NCI-H1048 (cell line): ENCODE measurements around the gene LRCH2.
"Not testable (repeated sequence)": the region's sequence is repeated elsewhere in the genome, so short reads cannot be mapped to it uniquely, and the experiment has no call there.

Experiments used
- DNase-seq: peaks from one replicate; lab custom pipeline; 2025; lab: John Stamatoyannopoulos, UW

Gene LRCH2, protein sequence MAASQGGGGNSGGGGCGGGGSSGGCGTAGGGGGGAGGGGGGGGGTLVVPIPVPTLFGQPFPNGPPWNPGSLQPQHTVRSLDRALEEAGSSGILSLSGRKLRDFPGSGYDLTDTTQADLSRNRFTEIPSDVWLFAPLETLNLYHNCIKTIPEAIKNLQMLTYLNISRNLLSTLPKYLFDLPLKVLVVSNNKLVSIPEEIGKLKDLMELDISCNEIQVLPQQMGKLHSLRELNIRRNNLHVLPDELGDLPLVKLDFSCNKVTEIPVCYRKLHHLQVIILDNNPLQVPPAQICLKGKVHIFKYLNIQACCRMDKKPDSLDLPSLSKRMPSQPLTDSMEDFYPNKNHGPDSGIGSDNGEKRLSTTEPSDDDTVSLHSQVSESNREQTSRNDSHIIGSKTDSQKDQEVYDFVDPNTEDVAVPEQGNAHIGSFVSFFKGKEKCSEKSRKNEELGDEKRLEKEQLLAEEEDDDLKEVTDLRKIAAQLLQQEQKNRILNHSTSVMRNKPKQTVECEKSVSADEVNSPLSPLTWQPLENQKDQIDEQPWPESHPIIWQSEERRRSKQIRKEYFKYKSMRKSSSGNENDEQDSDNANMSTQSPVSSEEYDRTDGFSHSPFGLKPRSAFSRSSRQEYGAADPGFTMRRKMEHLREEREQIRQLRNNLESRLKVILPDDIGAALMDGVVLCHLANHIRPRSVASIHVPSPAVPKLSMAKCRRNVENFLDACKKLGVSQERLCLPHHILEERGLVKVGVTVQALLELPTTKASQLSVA

GRCh38 chrX:115233497-115234455, at the start of gene LRCH2:
Gene LRCH2 (minus strand): TSS chrX:115234096. CDS start chrX:115234041, 55 bp downstream.
- DNase-seq = no peak

DNA sequence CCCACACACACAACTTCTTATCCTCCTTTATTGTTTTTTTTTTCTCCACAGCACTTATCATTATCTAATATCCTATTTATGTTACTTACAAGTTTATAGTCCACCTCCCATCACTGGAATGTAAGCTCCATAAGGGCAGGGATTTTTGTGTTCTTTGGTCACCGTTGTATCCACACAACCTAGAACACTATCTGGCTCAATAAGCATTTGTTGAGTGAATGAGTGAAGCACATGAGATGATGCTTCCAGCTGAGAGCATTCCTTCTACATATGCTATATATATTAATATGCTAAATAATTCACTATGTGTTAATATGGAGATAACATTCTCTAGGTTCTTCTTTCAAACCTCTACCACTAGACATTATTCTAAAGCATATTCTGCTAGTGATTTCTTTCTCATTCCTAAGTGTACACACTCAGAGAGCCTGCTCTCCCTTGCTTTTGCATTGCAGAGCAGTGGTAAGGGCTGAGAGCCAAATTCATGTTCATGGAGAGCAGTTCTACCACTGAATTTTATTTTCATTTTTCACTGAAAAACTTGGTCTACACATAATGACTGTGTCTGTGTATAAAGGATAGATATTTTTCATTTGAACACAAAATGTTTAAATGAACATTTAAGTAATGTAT, 35.3 kb upstream of the LRCH2 start:
- DNase-seq = no peak

DNA sequence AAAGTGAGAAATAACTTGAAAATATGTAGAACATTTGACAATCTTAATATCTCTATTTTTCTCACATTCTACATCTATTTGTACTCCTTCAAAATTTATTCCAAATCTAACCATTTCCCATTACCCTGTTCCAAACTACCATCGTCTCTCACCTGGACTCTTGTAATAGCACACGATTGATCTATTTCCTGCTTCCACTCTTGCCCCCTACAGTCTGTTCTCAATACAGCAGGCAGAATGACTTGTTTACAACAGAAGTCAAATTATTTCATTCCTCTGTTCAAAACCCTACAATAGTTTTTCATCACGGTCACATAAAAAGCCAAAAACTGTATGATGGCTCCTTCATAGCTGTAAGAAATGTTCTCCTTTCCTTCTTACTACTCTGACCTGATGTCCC, 34.5 kb upstream of the LRCH2 start:
- DNase-seq = no peak

DNA sequence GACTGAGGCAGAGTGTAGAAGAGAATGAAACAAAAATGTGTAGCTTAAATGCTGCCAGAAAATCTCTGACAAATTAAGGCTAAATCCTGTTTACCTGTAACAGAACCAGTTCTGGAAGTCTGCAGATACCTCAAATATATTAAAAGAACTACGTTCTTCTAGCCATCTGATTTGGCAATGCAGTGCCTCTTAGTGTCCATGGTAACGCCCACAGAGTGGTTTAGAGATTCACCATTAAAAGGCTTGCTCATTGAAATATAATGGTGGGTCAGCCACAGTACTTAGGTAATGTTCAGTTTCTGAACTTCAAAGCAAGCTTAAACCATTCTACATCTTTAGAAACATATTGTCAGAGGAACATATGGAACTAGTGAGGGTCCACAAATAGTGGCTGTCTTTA, 32.4 kb upstream of the LRCH2 start:
- DNase-seq = no peak

- no peak for DNase-seq
These were observed 30.1 kb upstream of the LRCH2 start for GRCh38 chrX:115264009-115264408.

DNA sequence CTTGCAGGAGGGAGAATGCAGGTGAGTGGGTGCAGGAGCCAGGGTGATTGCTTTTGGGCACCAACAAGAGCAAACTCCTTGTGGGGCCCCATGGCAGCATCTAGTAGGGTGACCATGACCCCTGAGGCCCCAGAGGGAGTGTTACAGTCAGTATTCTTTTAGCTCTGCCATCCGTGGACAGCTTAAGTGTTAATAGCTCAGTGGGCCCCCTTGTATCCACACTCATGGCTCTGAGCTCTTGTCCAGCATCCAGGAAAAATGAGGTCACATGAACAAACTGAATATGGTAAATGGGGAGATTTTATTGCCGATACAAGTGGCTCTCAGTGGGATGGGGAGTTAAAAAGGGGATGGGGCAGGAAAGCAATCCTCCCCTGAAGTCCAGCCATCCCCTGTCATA, 27.3 kb upstream of the LRCH2 start:
- no peak for DNase-seq

GRCh38 chrX:115260330-115260729, 26.4 kb upstream of the LRCH2 start:
- no peak for DNase-seq

DNA sequence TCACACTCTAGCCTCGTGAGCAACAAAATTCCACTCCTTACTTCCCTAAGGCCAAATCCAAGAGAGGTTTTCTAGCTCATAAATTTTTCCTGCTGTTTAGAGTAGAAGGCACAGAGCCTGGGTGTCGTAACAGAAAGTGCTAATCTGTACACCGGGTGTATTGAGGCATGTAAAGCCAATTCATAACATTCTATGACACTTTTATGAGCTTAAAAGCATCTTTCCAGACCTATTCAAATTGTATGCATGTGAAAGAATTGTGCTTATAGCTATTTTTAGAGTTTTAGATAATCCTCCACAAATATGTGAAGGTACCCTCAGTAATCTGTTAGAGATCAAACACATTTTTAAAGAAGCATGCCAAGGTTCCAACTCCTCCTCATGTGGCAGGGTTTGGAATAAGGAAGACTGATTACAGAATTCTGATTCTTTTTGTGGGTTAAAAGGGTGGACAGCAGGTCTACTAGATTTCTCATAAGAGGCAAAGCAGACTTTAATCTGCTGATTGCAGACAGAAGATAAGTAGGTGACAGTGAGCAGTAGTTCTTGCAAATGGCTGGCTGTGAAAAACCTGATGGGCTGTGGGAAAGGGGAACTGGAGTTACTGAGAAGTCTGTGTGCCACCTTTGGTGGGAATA, 25.5 kb upstream of the LRCH2 start:
- DNase-seq = no peak

GRCh38 chrX:115257711-115258110, 23.8 kb upstream of the LRCH2 start:
- no peak for DNase-seq

DNA sequence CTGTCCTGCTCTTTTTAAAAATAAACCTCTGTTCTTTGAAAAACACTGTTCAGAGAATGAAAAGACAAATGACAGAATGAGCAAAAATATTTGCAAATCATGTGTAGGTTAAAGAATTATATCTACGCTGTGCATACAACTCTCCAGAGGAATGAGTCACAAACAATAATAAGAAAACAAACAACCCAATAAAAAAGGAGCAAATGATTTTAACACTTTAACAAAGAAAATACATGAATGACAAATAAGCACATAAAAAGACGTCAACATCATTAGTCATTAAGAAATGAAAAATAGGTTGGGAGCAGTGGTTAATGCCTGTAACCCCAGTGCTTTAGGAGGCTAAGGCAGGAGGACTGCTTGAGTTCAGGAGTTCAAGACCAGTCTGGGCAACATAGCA, 21.1 kb upstream of the LRCH2 start:
- no peak for DNase-seq

GRCh38 chrX:115251458-115252233, 17.8 kb upstream of the LRCH2 start:
- no peak for DNase-seq

GRCh38 chrX:115237056-115237455, 3.2 kb upstream of the LRCH2 start:
- DNase-seq = no peak

GRCh38 chrX:115236560-115236959, 2.7 kb upstream of the LRCH2 start:
- DNase-seq = no peak

- DNase-seq = no peak
These were observed 565 bp upstream of the LRCH2 start for GRCh38 chrX:115234461-115234860.

DNA sequence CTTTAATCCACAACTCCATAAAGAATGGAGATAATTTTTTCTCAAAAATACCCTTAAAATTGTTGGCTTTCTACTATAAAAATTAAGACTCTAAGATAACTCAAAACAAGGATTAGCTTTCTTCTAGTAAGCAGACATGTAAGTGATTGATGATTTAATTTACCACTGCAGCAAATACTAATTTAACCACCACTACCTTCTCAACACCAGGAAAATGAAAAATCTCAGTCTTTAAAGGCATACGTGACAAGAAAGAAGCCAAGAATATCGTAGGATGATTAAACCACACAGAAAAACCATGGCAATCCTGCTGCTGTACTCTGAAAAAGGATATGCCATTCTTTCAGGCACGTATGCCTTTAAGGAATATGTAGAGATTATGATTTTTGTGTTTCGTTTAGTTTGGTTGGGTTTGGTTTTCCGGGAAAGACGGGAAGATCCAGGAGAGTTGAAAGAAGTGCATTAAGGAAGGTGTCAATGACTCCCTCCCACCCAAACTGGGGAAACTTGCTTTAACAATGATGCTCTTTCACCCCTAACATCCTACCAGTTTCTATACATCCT, 881 bp downstream of the LRCH2 start:
- no peak for DNase-seq

GRCh38 chrX:115229337-115230003, 4.4 kb downstream of the LRCH2 start:
- DNase-seq = no peak

GRCh38 chrX:115226929-115227328, 7.0 kb downstream of the LRCH2 start:
- DNase-seq = no peak

DNA sequence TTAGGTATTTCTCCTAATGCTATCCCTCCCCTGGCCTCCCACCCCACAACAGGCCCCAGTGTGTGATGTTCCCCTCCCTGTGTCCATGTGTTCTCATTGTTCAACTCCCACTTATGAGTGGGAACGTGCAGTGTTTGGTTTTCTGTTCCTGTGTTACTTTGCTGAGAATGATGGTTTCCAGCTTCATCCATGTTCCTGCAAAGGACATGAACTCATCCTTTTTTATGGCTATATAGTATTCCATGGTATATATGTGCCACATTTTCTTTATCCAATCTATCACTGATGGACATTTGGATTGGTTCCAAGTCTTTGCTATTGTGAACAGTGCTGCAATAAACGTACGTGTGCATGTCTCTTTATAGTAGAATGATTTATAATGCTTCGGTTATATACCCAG, 16.6 kb downstream of the LRCH2 start:
- not testable (repeated sequence) for DNase-seq

GRCh38 chrX:115214605-115215004, 19.3 kb downstream of the LRCH2 start:
- DNase-seq = no peak

DNA sequence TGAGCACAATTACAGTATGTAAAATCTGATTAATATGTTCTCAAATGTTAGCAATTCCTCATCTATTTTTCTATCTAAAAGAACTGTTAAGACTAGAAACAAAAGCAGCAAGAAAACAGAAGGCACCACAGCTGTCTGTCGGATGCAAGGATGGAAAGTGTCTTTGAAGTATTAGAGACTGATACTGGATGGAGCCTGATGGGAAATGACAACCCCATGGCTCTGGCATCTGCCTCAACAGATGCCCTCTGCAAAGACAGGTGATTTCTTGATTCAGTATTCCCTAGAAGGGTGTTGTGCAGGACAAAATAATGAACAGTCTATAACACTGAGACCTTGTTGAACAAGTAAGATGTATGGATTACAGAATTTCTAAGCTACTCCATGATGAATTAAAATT, 19.7 kb downstream of the LRCH2 start:
- DNase-seq = no peak
